ENCODE results near the gene C10orf90.

- TF ChIP-seq CTCF (IDR thresholded peaks at IDR 0.05) (no peak), POLR2A (IDR thresholded peaks at IDR 0.05) (no peak)
These were observed 210.5 kb downstream of the C10orf90 start for GRCh38 chr10:126459878-126460481.

All from Peyer's patch (tissue), 4 donors.